ENCODE measurements around the gene CRTC3.

DNA sequence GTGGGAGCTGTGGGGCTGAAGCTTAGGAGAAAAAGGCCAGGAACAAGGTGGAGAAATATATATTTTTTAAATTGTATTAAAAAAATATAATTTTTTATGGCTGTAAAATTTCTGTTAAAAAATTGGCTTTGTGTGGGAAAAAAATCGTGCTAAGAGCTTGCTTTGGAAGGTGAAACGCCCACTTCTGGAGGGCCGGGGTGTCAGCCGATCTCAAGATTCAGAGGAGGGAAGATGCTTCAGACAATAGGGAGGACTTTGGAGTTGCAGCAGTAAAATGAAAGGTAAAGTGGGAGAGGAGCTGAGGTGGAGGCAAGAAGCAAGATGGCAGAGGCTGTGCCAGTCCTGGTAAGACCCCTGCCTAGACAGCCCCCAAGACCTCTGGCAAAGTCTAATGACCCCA lies 141.5 kb downstream of the CRTC3 start:
- TF ChIP-seq, protein P1, sequence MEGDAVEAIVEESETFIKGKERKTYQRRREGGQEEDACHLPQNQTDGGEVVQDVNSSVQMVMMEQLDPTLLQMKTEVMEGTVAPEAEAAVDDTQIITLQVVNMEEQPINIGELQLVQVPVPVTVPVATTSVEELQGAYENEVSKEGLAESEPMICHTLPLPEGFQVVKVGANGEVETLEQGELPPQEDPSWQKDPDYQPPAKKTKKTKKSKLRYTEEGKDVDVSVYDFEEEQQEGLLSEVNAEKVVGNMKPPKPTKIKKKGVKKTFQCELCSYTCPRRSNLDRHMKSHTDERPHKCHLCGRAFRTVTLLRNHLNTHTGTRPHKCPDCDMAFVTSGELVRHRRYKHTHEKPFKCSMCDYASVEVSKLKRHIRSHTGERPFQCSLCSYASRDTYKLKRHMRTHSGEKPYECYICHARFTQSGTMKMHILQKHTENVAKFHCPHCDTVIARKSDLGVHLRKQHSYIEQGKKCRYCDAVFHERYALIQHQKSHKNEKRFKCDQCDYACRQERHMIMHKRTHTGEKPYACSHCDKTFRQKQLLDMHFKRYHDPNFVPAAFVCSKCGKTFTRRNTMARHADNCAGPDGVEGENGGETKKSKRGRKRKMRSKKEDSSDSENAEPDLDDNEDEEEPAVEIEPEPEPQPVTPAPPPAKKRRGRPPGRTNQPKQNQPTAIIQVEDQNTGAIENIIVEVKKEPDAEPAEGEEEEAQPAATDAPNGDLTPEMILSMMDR (IDR thresholded peaks at IDR 0.05) = no peak
- TF ChIP-seq POLR2A (IDR thresholded peaks at IDR 0.05) = no peak
